Measurements from ENCODE around the gene DNAJC1.

DNA sequence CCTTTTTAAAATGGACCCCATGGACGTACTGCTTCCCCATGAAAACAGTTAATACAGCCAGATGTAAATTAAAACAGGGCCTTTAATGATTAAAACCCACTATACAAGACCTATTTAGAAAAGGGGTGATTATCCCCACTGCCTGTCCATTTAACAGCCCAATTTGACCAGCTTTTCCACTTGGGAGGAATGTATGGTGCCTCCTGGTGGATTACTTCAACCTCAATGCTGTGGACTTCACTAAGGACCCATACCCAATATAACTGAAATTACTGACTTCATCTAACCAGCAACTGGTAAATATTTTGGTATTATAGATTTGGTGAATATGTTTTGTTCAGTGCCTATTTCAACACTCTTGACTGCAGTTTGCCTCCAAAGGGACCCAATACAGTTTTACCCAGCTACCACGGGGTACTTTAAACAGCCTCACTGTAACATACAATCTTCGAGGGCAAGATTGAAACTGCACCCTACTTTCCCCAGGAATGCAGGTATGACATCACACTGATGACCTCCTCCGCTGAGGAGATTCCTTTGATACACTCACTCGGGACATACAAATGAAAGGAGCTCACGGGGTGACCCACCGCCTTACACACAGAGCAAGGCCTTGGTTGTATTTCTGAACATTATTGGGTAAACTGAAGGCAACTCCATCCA, 192.8 kb downstream of the DNAJC1 start:
- TF ChIP-seq, protein P1, sequence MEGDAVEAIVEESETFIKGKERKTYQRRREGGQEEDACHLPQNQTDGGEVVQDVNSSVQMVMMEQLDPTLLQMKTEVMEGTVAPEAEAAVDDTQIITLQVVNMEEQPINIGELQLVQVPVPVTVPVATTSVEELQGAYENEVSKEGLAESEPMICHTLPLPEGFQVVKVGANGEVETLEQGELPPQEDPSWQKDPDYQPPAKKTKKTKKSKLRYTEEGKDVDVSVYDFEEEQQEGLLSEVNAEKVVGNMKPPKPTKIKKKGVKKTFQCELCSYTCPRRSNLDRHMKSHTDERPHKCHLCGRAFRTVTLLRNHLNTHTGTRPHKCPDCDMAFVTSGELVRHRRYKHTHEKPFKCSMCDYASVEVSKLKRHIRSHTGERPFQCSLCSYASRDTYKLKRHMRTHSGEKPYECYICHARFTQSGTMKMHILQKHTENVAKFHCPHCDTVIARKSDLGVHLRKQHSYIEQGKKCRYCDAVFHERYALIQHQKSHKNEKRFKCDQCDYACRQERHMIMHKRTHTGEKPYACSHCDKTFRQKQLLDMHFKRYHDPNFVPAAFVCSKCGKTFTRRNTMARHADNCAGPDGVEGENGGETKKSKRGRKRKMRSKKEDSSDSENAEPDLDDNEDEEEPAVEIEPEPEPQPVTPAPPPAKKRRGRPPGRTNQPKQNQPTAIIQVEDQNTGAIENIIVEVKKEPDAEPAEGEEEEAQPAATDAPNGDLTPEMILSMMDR (conservative IDR thresholded peaks at IDR 0.05; ENCODE audit: low read depth, low read length), result no peak
- TF ChIP-seq FOS (IDR thresholded peaks at IDR 0.05; ENCODE audit: low read depth, low read length) (no peak), RFX5 (IDR thresholded peaks at IDR 0.05; ENCODE audit: low read depth, low read length) (no peak)
- TF ChIP-seq, protein P2, sequence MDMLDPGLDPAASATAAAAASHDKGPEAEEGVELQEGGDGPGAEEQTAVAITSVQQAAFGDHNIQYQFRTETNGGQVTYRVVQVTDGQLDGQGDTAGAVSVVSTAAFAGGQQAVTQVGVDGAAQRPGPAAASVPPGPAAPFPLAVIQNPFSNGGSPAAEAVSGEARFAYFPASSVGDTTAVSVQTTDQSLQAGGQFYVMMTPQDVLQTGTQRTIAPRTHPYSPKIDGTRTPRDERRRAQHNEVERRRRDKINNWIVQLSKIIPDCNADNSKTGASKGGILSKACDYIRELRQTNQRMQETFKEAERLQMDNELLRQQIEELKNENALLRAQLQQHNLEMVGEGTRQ (IDR thresholded peaks at IDR 0.05; ENCODE audit: low read depth, low read length), result no peak

Data from IMR-90 (cell line).